Coronary artery (tissue), 2 donors: ENCODE measurements around the gene PAX5.

Experiments used
- DNase-seq: peaks from one replicate; pipeline ENCODE4 v3.0.0-alpha.2; 2017; ENCODE audit warnings: low spot score
- H3K27ac ChIP-seq, 2 donors: fragments of 200-600 bp; sonication (generic); one replicate each; pipeline ENCODE4 v1.5.1; 2016 to 2019
- H3K4me3 ChIP-seq: fragments of 200-600 bp; sonication (generic); 2 replicates; pipeline ENCODE4 v1.5.1; 2016; ENCODE audit warnings: mild to moderate bottlenecking, moderate library complexity
- TF ChIP-seq, protein P1 (sequence below): fragments of 200-600 bp; sonication (generic); IDR thresholded peaks from one replicate; pipeline ENCODE4 v1.5.1; 2019; ENCODE audit warnings: antibody characterized with exemption

Gene PAX5

DNA sequence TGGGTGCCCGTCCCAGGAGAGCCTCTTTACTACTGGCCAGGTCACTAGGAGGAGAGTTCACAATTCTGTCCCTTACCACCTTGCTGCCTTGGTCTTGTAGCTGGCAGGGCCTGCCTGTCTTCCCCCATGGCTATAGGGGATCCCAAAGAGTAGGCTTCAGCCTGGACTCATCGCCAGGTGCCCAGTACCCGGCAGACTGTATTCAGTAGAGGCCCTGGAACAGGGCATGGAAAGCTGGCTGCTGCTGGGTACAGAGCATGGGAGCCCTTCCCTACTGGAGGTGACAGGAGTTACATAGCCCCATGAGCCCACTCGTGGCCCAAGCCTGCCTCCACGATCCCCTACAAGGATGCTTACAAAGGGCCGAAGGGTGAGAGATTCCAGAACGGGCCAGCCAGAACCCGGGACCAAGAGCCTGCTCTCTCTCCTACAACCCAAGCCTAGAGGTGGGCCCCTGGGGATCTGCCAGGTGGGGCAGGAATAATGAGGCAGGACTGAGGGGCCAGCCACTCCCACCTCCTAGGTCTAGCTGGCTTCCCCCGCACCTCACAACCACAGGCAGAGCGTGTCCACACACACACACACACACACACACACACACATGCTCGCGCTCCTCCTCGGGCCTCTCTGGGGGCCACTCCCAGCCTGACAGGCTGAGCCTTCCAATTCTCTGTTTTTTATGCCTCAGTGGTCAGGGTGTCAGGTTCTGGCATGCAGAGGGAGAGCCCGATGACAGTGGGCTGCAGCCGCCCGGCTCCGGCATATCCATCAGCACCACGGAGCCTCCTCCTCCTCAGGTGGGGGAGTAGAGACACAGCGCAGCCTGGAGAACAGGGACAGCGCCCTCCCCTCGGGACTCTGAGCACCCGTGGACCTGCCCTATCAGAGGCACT is 186.0 kb downstream of the PAX5 start:
- TF ChIP-seq, protein P1, sequence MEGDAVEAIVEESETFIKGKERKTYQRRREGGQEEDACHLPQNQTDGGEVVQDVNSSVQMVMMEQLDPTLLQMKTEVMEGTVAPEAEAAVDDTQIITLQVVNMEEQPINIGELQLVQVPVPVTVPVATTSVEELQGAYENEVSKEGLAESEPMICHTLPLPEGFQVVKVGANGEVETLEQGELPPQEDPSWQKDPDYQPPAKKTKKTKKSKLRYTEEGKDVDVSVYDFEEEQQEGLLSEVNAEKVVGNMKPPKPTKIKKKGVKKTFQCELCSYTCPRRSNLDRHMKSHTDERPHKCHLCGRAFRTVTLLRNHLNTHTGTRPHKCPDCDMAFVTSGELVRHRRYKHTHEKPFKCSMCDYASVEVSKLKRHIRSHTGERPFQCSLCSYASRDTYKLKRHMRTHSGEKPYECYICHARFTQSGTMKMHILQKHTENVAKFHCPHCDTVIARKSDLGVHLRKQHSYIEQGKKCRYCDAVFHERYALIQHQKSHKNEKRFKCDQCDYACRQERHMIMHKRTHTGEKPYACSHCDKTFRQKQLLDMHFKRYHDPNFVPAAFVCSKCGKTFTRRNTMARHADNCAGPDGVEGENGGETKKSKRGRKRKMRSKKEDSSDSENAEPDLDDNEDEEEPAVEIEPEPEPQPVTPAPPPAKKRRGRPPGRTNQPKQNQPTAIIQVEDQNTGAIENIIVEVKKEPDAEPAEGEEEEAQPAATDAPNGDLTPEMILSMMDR: no peak
- Histone ChIP-seq H3K4me3 (no peak overlapping the region), H3K27ac (no peak overlapping the region)
- DNase-seq: no peak

DNA sequence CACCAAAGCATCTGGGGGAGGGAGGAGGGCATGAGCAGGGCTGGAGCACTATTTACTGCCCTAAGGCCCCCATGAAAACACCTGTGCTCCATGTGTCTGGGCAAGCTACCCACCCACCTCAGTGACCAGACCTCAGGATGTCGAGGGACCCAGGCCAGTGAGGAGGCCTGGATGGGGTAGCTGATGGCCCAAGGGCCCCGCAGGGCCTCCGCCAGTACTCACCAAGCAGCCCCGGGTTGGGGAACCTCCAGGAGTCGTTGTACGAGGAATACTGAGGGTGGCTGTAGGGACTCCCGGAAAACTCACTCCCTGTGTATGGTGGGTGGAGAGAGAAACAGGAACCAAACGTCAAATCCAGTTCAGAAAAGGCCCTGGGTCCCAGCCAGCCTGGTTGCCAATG is 187.4 kb downstream of the PAX5 start:
- no peak overlapping the region for H3K4me3 ChIP-seq
- DNase-seq: no peak
- TF ChIP-seq, protein P1: no peak
- H3K27ac ChIP-seq: no peak overlapping the region

DNA sequence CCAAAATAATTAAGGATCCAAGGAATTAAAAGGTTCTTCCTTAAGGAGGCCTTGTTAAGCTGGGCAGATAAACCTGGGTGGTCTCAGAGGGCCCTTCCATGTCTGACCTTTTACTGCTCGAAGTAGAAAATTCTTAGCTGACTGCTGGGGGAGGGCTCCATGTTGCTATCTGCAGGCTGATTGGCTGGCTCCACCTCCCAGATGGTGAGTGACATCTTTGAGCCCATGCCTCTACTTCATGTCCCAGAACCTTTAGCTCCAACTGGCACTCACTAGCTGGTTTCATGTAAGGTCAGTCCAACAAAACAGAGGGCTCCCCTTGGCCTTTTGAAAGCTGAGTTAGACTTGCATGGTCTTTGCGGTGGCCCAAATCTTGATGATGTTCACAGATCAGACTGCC is 188.2 kb downstream of the PAX5 start:
- DNase-seq: no peak
- no peak overlapping the region for H3K27ac ChIP-seq
- TF ChIP-seq, protein P1: no peak
- H3K4me3 ChIP-seq: no peak overlapping the region

DNA sequence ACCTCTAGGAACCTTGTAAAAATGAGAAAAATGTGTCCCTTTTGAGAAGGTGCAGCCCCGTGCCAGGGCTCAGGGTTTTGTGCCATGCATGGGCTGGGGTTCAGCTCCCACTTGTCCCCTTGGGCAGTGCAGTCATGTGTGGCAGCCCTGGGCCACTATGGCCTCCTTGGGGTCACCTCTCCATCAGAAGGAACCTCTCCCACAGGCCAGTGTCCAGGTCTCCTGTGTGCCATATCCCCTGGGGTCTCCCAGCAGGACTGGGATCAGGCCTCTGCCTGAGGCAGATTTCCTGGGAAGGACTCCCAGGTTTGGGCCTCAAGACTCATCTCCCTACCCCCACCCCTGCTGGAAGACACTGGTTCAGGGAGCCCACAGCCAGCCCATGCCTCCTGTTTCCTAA is 189.1 kb downstream of the PAX5 start:
- no peak overlapping the region for H3K4me3 ChIP-seq
- no peak overlapping the region for H3K27ac ChIP-seq
- TF ChIP-seq, protein P1: no peak
- DNase-seq: no peak

DNA sequence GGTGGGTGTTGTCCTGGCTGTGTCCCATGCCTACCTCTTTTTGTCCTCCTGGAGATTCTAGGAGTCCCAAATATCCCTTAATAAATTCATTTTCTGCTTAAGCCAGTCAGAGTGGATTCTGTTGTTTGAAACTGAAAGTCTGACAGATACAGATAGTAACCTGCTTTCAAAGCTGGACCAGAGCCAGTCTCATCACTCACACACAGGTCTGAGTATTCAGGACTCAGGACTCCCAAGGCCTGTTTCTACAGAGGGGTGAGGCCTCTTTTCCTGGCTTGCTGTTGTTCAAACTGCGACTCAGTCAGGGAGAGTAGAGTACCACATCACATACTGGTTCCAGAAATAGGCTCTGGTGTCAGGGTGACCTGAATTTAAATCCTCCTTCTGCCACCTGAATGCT is 190.1 kb downstream of the PAX5 start:
- TF ChIP-seq, protein P1: no peak
- DNase-seq: no peak
- Histone ChIP-seq H3K27ac (no peak overlapping the region), H3K4me3 (no peak overlapping the region)

DNA sequence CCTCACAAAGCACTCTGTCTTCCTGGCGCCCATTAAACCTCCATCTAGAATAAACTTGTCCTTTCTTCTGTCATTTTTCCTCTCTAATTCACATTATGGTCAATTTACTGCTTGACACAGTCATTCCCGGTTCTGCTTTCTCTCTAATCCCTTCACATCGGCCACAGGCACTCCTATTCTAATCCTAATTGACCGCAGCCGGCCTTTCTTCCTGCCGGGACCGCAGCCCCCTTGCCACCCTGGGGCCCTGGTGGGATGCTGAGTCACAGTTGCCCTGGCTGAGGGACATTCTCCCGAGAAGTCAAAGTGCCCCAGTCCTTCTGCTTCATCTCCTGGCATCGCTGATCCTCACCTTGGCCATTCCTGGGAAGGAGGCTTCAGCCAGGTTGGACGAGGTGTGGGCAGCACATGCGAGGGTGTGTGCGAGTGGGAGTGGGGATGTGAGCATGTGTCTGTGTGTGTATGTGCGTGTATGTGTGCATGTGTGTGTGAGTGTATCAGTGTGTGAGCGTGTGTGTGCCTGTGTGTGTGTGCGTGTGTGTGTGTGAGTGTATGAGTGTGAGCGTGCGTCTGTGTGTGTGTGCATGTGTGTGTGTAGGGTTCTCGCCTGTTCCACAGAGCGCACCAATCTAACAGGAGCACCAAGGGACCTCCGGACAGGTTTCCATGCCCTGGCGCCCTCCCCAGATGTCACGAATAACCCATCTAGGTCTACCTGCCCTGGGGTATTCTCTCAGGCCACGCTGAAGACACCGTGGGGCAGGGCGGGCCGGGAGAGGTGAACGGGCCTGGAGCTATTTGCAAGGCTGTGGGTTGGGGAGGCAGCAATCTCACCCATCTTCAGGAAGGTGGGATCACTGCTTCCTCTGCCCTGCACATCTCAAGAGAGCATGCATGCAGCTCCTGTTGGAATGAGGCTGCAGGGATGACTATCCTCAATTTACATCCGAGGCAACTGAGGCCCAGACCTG is 191.2 kb downstream of the PAX5 start:
- Histone ChIP-seq H3K27ac (no peak overlapping the region), H3K4me3 (no peak overlapping the region)
- no peak for DNase-seq
- TF ChIP-seq, protein P1: no peak
